K562 (cell line): ENCODE results near the gene PAFAH2. TPM values are rescaled to one million over a fixed set of nuclear protein-coding genes. Genes with fewer than 3 reads are reported as not detected.
A peak's percentile ranks its signal among the peaks of the same experiment; 100 is the strongest.

Source experiments
- ATAC-seq: fragments of 200-7000 bp; cut with Tn5 transposase; 3 replicates; pipeline ENCODE4 v1.9.1; 2020; ENCODE audit warnings: moderate library complexity
- BruUV-seq: library from RNA; stranded (reverse); fragments of 400-500 nt; replicated peaks from 2 replicates; lab custom pipeline; 2021; lab: Mats Ljungman, UMichigan
- CTCF ChIA-PET: fragments of 300-600 bp; formaldehyde crosslinking; extraction: SDS; loops from one replicate; lab custom pipeline; 2021; ENCODE audit warnings: low intra/inter-chr PET ratio; lab: Yijun Ruan, JAX
- POLR2A ChIA-PET: fragments of 300-600, 350-650 bp; sonication (Branson Sonifier 250); formaldehyde crosslinking; extraction: SDS; loops from one replicate; lab custom pipeline; 2021; ENCODE audit warnings: antibody characterized with exemption, inconsistent platforms; lab: Yijun Ruan, JAX
- DNase-seq, 4 experiments: peaks; one replicate each; pipeline versions ENCODE4 v3.0.0 to v3.0.0-alpha.2; 2011 to 2018; ENCODE audit warnings: low spot score in 3 of 4, mixed read lengths in 3 of 4; ENCODE audit errors: extremely low read depth in 1 of 4
- FAIRE-seq: peaks from 2 replicates; lab custom pipeline; 2011; peaks lifted over from hg19 to GRCh38; lab: Jason Lieb, UNC
- H2AFZ ChIP-seq: 2 replicates; pipeline ENCODE4 v1.6.0; 2011; ENCODE audit warnings: low read depth, low read length, control low read depth, inconsistent platforms
- H3K27ac ChIP-seq: fragments of 200-600 bp; 3 replicates; pipeline ENCODE4 v1.8.0; 2011; ENCODE audit warnings: low read depth, mild to moderate bottlenecking, control low read depth, inconsistent platforms, low read length, moderate library complexity, mixed read lengths; ENCODE audit errors: extremely low read depth
- H3K27me3 ChIP-seq, 2 experiments: fragments of 300-600 bp in 1 of 2; 2 replicates in 1 of 2; 3 replicates in 1 of 2; pipeline versions ENCODE4 v1.6.0 to v1.8.0; 2011; ENCODE audit warnings: inconsistent platforms in 2 of 2, low read length in 2 of 2, mild to moderate bottlenecking in 1 of 2, mixed read lengths in 1 of 2, moderate library complexity in 1 of 2; ENCODE audit not compliant: control insufficient read depth in 2 of 2, insufficient read depth in 2 of 2
- H3K36me3 ChIP-seq: fragments of 300-600 bp; 3 replicates; pipeline ENCODE4 v1.8.0; 2011; ENCODE audit warnings: mild to moderate bottlenecking, low read length, inconsistent platforms; ENCODE audit not compliant: control insufficient read depth, insufficient read depth
- H3K4me1 ChIP-seq, 2 experiments: fragments of 200-600 bp in 1 of 2; replicated peaks in 1 of 2; 2 replicates in 1 of 2; 3 replicates in 1 of 2; pipeline versions ENCODE4 v1.5.1 to v1.8.0; 2011; ENCODE audit warnings: inconsistent platforms in 2 of 2, low read length in 2 of 2, mild to moderate bottlenecking in 1 of 2, mixed read lengths in 1 of 2, moderate library complexity in 1 of 2; ENCODE audit not compliant: control insufficient read depth in 2 of 2, insufficient read depth in 2 of 2
- H3K4me2 ChIP-seq: 2 replicates; pipeline ENCODE4 v1.6.1; 2011; ENCODE audit warnings: low read length, control low read depth, inconsistent platforms, mixed read lengths; ENCODE audit not compliant: insufficient read depth
- H3K4me3 ChIP-seq: fragments of 200-600 bp; sonication (generic), shearing (Covaris generic); 2 replicates; pipeline ENCODE4 v1.5.1; 2016; ENCODE audit warnings: control low read depth, inconsistent platforms
- H3K79me2 ChIP-seq: fragments of 200-600 bp; 3 replicates; pipeline ENCODE4 v1.8.0; 2011; ENCODE audit warnings: low read length, inconsistent platforms; ENCODE audit not compliant: control insufficient read depth, insufficient read depth
- H3K9ac ChIP-seq, 2 experiments: 2 replicates each; pipeline versions ENCODE4 v1.6.0 to v1.6.1; 2011; ENCODE audit warnings: low read depth in 2 of 2, low read length in 2 of 2, control low read depth in 1 of 2, inconsistent platforms in 1 of 2, mild to moderate bottlenecking in 1 of 2, mixed read lengths in 1 of 2; ENCODE audit not compliant: insufficient read depth in 1 of 2
- H3K9me1 ChIP-seq: one replicate; pipeline ENCODE4 v1.6.0; 2011; ENCODE audit warnings: inconsistent platforms, mild to moderate bottlenecking, low read length, moderate library complexity; ENCODE audit not compliant: control insufficient read depth, insufficient read depth
- H3K9me3 ChIP-seq: replicated peaks from 2 replicates; pipeline ENCODE4 v1.5.1; 2011; ENCODE audit warnings: low read depth, low read length, inconsistent platforms; ENCODE audit not compliant: control insufficient read depth, insufficient read depth
- H4K20me1 ChIP-seq: replicated peaks from 2 replicates; pipeline ENCODE4 v1.6.1; 2011; ENCODE audit warnings: low read length, inconsistent platforms, mixed read lengths; ENCODE audit not compliant: control insufficient read depth, insufficient read depth
- BHLHE40 ChIP-seq: IDR thresholded peaks from 2 replicates; pipeline ENCODE4 v1.6.1; 2011; ENCODE audit warnings: low read length, improper control_type of control experiment
- CSDE1 ChIP-seq, 2 experiments: fragments of 450-650 bp; IDR thresholded peaks; 2 replicates each; pipeline ENCODE4 v1.6.1; 2016; ENCODE audit warnings: mild to moderate bottlenecking in 1 of 2
- GABPB1 ChIP-seq: sonication (generic); formaldehyde crosslinking; IDR thresholded peaks from 2 replicates; pipeline ENCODE4 v1.8.0; 2022; ENCODE audit warnings: mild to moderate bottlenecking, missing genetic modification reagents
- HIVEP1 ChIP-seq: fragments of 250-450 bp; sonication (Bioruptor Pico); IDR thresholded peaks from 2 replicates; pipeline ENCODE4 v1.4.0; 2020; ENCODE audit warnings: mild to moderate bottlenecking
- IRF2 ChIP-seq: sonication (generic); formaldehyde crosslinking; IDR thresholded peaks from 2 replicates; pipeline ENCODE4 v1.8.1; 2022; ENCODE audit warnings: mild to moderate bottlenecking, missing genetic modification reagents
- MED1 ChIP-seq: sonication (generic); formaldehyde crosslinking; IDR thresholded peaks from 2 replicates; pipeline ENCODE4 v1.8.1; 2023; ENCODE audit warnings: missing genetic modification reagents, borderline replicate concordance
- RBBP5 ChIP-seq: fragments of 200-600 bp; sonication (generic); IDR thresholded peaks from 2 replicates; pipeline ENCODE4 v1.6.1; 2012; ENCODE audit warnings: borderline replicate concordance, mild to moderate bottlenecking, low read length, control low read depth, inconsistent platforms; ENCODE audit not compliant: insufficient read depth, poor library complexity, severe bottlenecking
- WGBS: fragments of 100-300 bp; shearing (Covaris generic); methylation state at CpG from one replicate; pipeline ENCODE4 v1.1.6; 2016; ENCODE audit warnings: low coverage, mixed read lengths; ENCODE audit not compliant: insufficient coverage; ENCODE audit errors: missing lambda C conversion rate; 5-methylcytosine and 5-hydroxymethylcytosine counted together
- in situ Hi-C: fragments of 300-500 bp; cut with MboI; formaldehyde crosslinking; loops from 4 replicates; pipeline ENCODE4 v1.15.0; 2018; ENCODE audit warnings: inconsistent platforms, mixed read lengths
- intact Hi-C: fragments of 100-400 bp; cut with micrococcal nuclease; formaldehyde crosslinking; loops from 2 replicates; pipeline ENCODE4 v1.14.2; 2022
- polyA plus RNA-seq, 8 experiments: library from polyadenylated mRNA; depleted of rRNA in 4 of 8; stranded (reverse) in 5 of 8; unstranded in 3 of 8; fragments of >200 nt; fragmentation: Nextera tagmentation in 2 of 8; fragmentation: Illumina TruSeq in 1 of 8; extraction: Ambion mirVana in 2 of 8; extraction: Trizol in 1 of 8; gene quantifications; 2 replicates each; pipeline versions ENCODE4 v1.2.1 to v1.2.3, GENCODE V29; 2011 to 2014; ENCODE audit warnings: inconsistent platforms in 1 of 8, missing spikeins in 1 of 8
- total RNA-seq, 7 experiments: library from RNA; depleted of rRNA in 6 of 7; stranded (reverse); fragments of >200 nt in 6 of 7; fragmentation: Illumina TruSeq in 2 of 7; extraction: Trizol in 2 of 7; gene quantifications; 2 replicates each; pipeline versions ENCODE4 v1.2.1 to v1.2.3, GENCODE V29; 2011 to 2021; ENCODE audit warnings: low replicate concordance in 1 of 7
- TF ChIP-seq, protein P1 (sequence below): fragments of 250-450 bp; sonication (Bioruptor Pico); IDR thresholded peaks from 2 replicates; pipeline ENCODE4 v1.5.0; 2021; ENCODE audit warnings: mild to moderate bottlenecking, borderline replicate concordance
- TF ChIP-seq, protein P2 (sequence below): fragments of 450-650 bp; formaldehyde crosslinking; conservative IDR thresholded peaks from 2 replicates; pipeline ENCODE4 v1.4.0; 2022; ENCODE audit warnings: mild to moderate bottlenecking, missing genetic modification characterization
- TF ChIP-seq, protein P3 (sequence below): IDR thresholded peaks from 2 replicates; pipeline ENCODE4 v1.6.1; 2011; ENCODE audit warnings: borderline replicate concordance, low read depth, mild to moderate bottlenecking, moderate library complexity, low read length; ENCODE audit not compliant: insufficient read depth, poor library complexity, severe bottlenecking
- TF ChIP-seq, protein P4 (sequence below): fragments of 250-450 bp; sonication (Bioruptor Pico); IDR thresholded peaks from 2 replicates; pipeline ENCODE4 v1.9.0; 2021; ENCODE audit warnings: mild to moderate bottlenecking, inconsistent platforms

The PAFAH2 gene
- total and polyA plus RNA-seq, 9 of the 15 experiments (the other 6 are each of a cell fraction or from before 2014, with no cell fraction given): 4.2 to 10.9 (median 6.8) TPM

DNA sequence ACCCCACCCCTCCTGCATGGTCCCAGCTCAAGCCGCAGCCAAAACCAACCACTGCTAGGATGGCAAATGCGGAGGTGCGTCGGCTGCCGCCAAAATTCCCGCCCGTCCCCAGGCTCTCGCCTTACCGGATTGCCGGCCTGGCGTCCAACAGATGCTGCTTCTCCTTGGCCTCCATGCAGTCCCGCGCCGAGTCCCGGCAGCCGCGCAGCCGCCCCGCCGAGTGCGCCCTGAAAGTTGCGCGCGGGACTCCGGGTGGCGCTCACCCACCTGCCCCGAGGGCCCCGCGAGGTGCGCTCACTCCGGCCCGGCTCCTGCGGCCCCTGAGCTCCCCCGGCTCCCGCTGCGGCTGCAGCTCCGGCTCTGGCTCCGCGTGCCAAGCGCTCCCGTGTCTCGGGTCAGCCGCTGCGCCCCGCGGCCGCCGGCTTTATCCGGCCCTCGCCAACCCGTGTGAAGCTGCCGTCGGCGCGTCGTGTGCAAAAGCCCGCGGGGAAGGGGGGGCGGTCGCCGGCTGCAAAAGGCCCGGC, 47.9 kb upstream of the PAFAH2 start, which contains the start of gene SLC30A2:
TSS of gene SLC30A2 (minus strand) at position 397 of the 524 bp plus-strand sequence. CDS start at position 175, 222 bp downstream.
- ATAC-seq: peak; percentile 9
- Histone ChIP-seq H2AFZ (peak within 1 kb of the TSS; percentile 75), H3K79me2 (no peaks in the 10 kb centered on the region), H3K9ac (peak within 1 kb of the TSS in 1 of 2 experiments; percentile 85; a peak in 2 of 4 replicates), H3K27ac (no peak within 1 kb of the TSS), H3K27me3 (no peaks in the 10 kb centered on the region), H4K20me1 (no peaks in the 10 kb centered on the region), H3K9me1 (no peaks in the 10 kb centered on the region), H3K4me2 (no peak within 1 kb of the TSS; the same call in 1 of the 2 replicates), H3K9me3 (no peaks in the 10 kb centered on the region), H3K36me3 (no peaks in the 10 kb centered on the region), H3K4me3 (no peak within 1 kb of the TSS), H3K4me1 (peaks cover 36 to 45% of the 10 kb centered on the region in 2 experiments)
- intact Hi-C loops: no loop called here
- BruUV-seq: no TSS peak
- DNase-seq: peak in 2 of 4 experiments; percentile 46 to 55
- no peak for FAIRE-seq
- CTCF ChIA-PET: no interaction called here
- in situ Hi-C loops: no loop called here
- WGBS: 66% methylated on average over 34 of the region's 62 CpGs
- POLR2A ChIA-PET: interaction anchor here (0.5 to 3.9 kb wide), 3 partner anchors 10 to 119 kb away, joined by 3 to 23 read pairs (median 3); no protein-coding TSS in a partner anchor
- no peak for TF ChIP-seq HIVEP1
- TF ChIP-seq BHLHE40: no peak
- TF ChIP-seq, protein P1, sequence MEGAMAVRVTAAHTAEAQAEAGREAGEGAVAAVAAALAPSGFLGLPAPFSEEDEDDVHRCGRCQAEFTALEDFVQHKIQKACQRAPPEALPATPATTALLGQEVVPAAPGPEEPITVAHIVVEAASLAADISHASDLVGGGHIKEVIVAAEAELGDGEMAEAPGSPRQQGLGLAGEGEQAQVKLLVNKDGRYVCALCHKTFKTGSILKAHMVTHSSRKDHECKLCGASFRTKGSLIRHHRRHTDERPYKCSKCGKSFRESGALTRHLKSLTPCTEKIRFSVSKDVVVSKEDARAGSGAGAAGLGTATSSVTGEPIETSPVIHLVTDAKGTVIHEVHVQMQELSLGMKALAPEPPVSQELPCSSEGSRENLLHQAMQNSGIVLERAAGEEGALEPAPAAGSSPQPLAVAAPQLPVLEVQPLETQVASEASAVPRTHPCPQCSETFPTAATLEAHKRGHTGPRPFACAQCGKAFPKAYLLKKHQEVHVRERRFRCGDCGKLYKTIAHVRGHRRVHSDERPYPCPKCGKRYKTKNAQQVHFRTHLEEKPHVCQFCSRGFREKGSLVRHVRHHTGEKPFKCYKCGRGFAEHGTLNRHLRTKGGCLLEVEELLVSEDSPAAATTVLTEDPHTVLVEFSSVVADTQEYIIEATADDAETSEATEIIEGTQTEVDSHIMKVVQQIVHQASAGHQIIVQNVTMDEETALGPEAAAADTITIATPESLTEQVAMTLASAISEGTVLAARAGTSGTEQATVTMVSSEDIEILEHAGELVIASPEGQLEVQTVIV (CRISPR knock-in tag): no peak
- no peak for TF ChIP-seq IRF2 (CRISPR knock-in tag)
- TF ChIP-seq, protein P2, sequence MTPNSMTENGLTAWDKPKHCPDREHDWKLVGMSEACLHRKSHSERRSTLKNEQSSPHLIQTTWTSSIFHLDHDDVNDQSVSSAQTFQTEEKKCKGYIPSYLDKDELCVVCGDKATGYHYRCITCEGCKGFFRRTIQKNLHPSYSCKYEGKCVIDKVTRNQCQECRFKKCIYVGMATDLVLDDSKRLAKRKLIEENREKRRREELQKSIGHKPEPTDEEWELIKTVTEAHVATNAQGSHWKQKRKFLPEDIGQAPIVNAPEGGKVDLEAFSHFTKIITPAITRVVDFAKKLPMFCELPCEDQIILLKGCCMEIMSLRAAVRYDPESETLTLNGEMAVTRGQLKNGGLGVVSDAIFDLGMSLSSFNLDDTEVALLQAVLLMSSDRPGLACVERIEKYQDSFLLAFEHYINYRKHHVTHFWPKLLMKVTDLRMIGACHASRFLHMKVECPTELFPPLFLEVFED (CRISPR knock-in tag): no peak
- TF ChIP-seq, protein P3, sequence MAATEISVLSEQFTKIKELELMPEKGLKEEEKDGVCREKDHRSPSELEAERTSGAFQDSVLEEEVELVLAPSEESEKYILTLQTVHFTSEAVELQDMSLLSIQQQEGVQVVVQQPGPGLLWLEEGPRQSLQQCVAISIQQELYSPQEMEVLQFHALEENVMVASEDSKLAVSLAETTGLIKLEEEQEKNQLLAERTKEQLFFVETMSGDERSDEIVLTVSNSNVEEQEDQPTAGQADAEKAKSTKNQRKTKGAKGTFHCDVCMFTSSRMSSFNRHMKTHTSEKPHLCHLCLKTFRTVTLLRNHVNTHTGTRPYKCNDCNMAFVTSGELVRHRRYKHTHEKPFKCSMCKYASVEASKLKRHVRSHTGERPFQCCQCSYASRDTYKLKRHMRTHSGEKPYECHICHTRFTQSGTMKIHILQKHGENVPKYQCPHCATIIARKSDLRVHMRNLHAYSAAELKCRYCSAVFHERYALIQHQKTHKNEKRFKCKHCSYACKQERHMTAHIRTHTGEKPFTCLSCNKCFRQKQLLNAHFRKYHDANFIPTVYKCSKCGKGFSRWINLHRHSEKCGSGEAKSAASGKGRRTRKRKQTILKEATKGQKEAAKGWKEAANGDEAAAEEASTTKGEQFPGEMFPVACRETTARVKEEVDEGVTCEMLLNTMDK: no peak
- TF ChIP-seq RBBP5: no peak
- TF ChIP-seq CSDE1 (IDR thresholded peaks at IDR 0.05): no peak
- 0 out of 2 replicates have a peak, but pooled peaks have one; percentile 32 for TF ChIP-seq GABPB1
- TF ChIP-seq, protein P4, sequence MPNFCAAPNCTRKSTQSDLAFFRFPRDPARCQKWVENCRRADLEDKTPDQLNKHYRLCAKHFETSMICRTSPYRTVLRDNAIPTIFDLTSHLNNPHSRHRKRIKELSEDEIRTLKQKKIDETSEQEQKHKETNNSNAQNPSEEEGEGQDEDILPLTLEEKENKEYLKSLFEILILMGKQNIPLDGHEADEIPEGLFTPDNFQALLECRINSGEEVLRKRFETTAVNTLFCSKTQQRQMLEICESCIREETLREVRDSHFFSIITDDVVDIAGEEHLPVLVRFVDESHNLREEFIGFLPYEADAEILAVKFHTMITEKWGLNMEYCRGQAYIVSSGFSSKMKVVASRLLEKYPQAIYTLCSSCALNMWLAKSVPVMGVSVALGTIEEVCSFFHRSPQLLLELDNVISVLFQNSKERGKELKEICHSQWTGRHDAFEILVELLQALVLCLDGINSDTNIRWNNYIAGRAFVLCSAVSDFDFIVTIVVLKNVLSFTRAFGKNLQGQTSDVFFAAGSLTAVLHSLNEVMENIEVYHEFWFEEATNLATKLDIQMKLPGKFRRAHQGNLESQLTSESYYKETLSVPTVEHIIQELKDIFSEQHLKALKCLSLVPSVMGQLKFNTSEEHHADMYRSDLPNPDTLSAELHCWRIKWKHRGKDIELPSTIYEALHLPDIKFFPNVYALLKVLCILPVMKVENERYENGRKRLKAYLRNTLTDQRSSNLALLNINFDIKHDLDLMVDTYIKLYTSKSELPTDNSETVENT: no peak
- TF ChIP-seq MED1: no peak
